Stomach (tissue), 9 donors: Measurements from ENCODE around the gene PRKN. TPM values are rescaled to one million over a fixed set of nuclear protein-coding genes. Genes with fewer than 3 reads are reported as not detected.

Source experiments
- DNase-seq, 2 donors: peaks; one replicate each; pipeline versions ENCODE4 v3.0.0 to v3.0.0-alpha.2; 2013 to 2019
- H3K27ac ChIP-seq, 5 donors: fragments of 200-600 bp in 4 of 5; sonication (generic) in 4 of 5; one replicate each; pipeline ENCODE4 v1.5.1; 2013 to 2019; ENCODE audit warnings: mild to moderate bottlenecking in 1 of 5, moderate library complexity in 1 of 5
- H3K27me3 ChIP-seq, 3 donors: fragments of 200-600 bp; sonication (generic); one replicate each; pipeline ENCODE4 v1.5.1; 2017 to 2019; ENCODE audit warnings: mixed run types in 1 of 3
- H3K36me3 ChIP-seq, 4 donors: fragments of 200-600 bp; sonication (generic); 1 replicate in 3 of 4; 2 replicates in 1 of 4; pipeline ENCODE4 v1.5.1; 2016 to 2019
- H3K4me1 ChIP-seq, 4 donors: fragments of 200-600 bp; sonication (generic); one replicate each; pipeline ENCODE4 v1.5.1; 2016 to 2019
- H3K4me3 ChIP-seq, 4 donors: fragments of 200-600 bp; sonication (generic) in 3 of 4; one replicate each; pipeline ENCODE4 v1.5.1; 2016 to 2019; ENCODE audit warnings: mild to moderate bottlenecking in 1 of 4
- H3K9me3 ChIP-seq, 4 donors: fragments of 200-600 bp; sonication (generic); one replicate each; pipeline ENCODE4 v1.5.1; 2016 to 2019
- CTCF ChIP-seq, 7 experiments: fragments of 450-650 bp in 4 of 7; fragments of 200-600 bp in 3 of 7; sonication (generic) in 3 of 7; IDR thresholded peaks; one replicate each; pipeline ENCODE4 v1.5.1; 2016 to 2019; ENCODE audit warnings: antibody characterized with exemption in 7 of 7, control low read depth in 2 of 7, mild to moderate bottlenecking in 1 of 7
- EP300 ChIP-seq: sonication (generic); formaldehyde crosslinking; IDR thresholded peaks from one replicate; pipeline ENCODE4 v1.6.1; 2017; ENCODE audit warnings: antibody characterized with exemption
- POLR2A ChIP-seq, 4 donors: fragments of 450-650 bp; IDR thresholded peaks; one replicate each; pipeline ENCODE4 v1.6.1; 2016; ENCODE audit warnings: antibody characterized with exemption in 4 of 4, control low read depth in 2 of 4, mild to moderate bottlenecking in 1 of 4, moderate library complexity in 1 of 4
- POLR2AphosphoS5 ChIP-seq, 3 donors: sonication (generic); formaldehyde crosslinking; IDR thresholded peaks; one replicate each; pipeline ENCODE4 v1.6.1; 2016; ENCODE audit warnings: antibody characterized with exemption in 3 of 3
- WGBS, 5 donors: extraction: QIAGEN DNeasy Blood & Tissue Kit in 3 of 5; methylation state at CpG; one replicate each; pipeline versions ENCODE4 v1.1.5 to v1.1.7; 2013 to 2018; 5-methylcytosine and 5-hydroxymethylcytosine counted together
- intact Hi-C: fragments of 100-400 bp; cut with DNase I; formaldehyde crosslinking; loops from one replicate; pipeline ENCODE4 v1.15.1; 2023; ENCODE audit warnings: low total_unique reads
- polyA plus RNA-seq, 3 donors: library from polyadenylated mRNA; stranded (reverse); fragments of 200-250 nt; gene quantifications; one replicate each; pipeline ENCODE4 v1.2.3, GENCODE V29; 2013
- total RNA-seq, 5 donors: library from RNA; depleted of rRNA; stranded (reverse); fragments of >200 nt; gene quantifications; one replicate each; pipeline versions ENCODE4 v1.1.0 to v1.2.3, GENCODE V29; 2014 to 2016
- donor health status: healthy with polysubstance abuse.
- donor health status: Bipolar disorder and iron deficiency.
- donor health status: healthy.

PRKN gene
- total and polyA plus RNA-seq, 8 donors: 0.68 to 19.8 (median 9.5) TPM

- TF ChIP-seq EP300 (no peak), POLR2AphosphoS5 (IDR thresholded peaks at IDR 0.05) (no peak), CTCF (IDR thresholded peaks at IDR 0.05) (no peak), POLR2A (IDR thresholded peaks at IDR 0.05) (no peak)
- DNase-seq: no peak
- WGBS, 5 donors: 44 to 60% (median 54%) methylated on average over 8 of the region's 8 CpGs
These were observed 317.6 kb downstream of the PRKN start for GRCh38 chr6:162409741-162410691.

GRCh38 chr6:162408826-162409535 lies 318.6 kb downstream of the PRKN start:
- no peak overlapping the region for H3K4me3 ChIP-seq
- H3K27me3 ChIP-seq: no peaks in the 10 kb centered on the region
- TF ChIP-seq POLR2AphosphoS5 (IDR thresholded peaks at IDR 0.05) (no peak), POLR2A (IDR thresholded peaks at IDR 0.05) (no peak)
- H3K4me1 ChIP-seq: no peaks in the 10 kb centered on the region
- DNase-seq: no peak
- H3K27ac ChIP-seq: no peak overlapping the region
- intact Hi-C loops: no loop called here
- no peaks in the 10 kb centered on the region for H3K36me3 ChIP-seq
- no peaks in the 10 kb centered on the region for H3K9me3 ChIP-seq
- WGBS, 5 donors: 73 to 80% (median 78%) methylated on average over 5 of the region's 5 CpGs

More at GRCh38 chr6:162409741-162410691, 317.6 kb downstream of the PRKN start:
- intact Hi-C loops: no loop called here
- H3K27me3 ChIP-seq: no peaks in the 10 kb centered on the region
- no peaks in the 10 kb centered on the region for H3K36me3 ChIP-seq
- H3K9me3 ChIP-seq: no peaks in the 10 kb centered on the region
- no peaks in the 10 kb centered on the region for H3K4me1 ChIP-seq
- H3K4me3 ChIP-seq: no peak overlapping the region
- no peak overlapping the region for H3K27ac ChIP-seq

- TF ChIP-seq EP300 (no peak), POLR2AphosphoS5 (IDR thresholded peaks at IDR 0.05) (no peak), POLR2A (IDR thresholded peaks at IDR 0.05) (no peak), CTCF (IDR thresholded peaks at IDR 0.05) (no peak)
- no peaks in the 10 kb centered on the region for H3K27me3 ChIP-seq
- no peak overlapping the region for H3K4me3 ChIP-seq
- DNase-seq: peak in 1 of 2 donors; percentile 16
- H3K27ac ChIP-seq: no peak overlapping the region
- intact Hi-C loops: no loop called here
- 74 to 80% (median 76%) methylated on average over 4 of the region's 4 CpGs for WGBS, 5 donors
- no peaks in the 10 kb centered on the region for H3K9me3 ChIP-seq
- no peaks in the 10 kb centered on the region for H3K36me3 ChIP-seq
- H3K4me1 ChIP-seq: no peaks in the 10 kb centered on the region
These were observed 322.6 kb downstream of the PRKN start for GRCh38 chr6:162404951-162405350.

GRCh38 chr6:162403031-162403430 lies 324.5 kb downstream of the PRKN start:
- TF ChIP-seq POLR2A (IDR thresholded peaks at IDR 0.05): no peak
- TF ChIP-seq EP300: no peak
- no peak for TF ChIP-seq CTCF (IDR thresholded peaks at IDR 0.05)
- no peak for TF ChIP-seq POLR2AphosphoS5 (IDR thresholded peaks at IDR 0.05)
- intact Hi-C loops: no loop called here
- Histone ChIP-seq H3K4me3 (no peak overlapping the region), H3K27me3 (no peaks in the 10 kb centered on the region), H3K9me3 (no peaks in the 10 kb centered on the region), H3K27ac (no peak overlapping the region), H3K36me3 (no peaks in the 10 kb centered on the region), H3K4me1 (no peaks in the 10 kb centered on the region)
- 93 to 96% (median 95%) methylated on average over 11 of the region's 11 CpGs for WGBS, 5 donors
- DNase-seq: no peak
